ENCODE results near the gene ELN.

DNA sequence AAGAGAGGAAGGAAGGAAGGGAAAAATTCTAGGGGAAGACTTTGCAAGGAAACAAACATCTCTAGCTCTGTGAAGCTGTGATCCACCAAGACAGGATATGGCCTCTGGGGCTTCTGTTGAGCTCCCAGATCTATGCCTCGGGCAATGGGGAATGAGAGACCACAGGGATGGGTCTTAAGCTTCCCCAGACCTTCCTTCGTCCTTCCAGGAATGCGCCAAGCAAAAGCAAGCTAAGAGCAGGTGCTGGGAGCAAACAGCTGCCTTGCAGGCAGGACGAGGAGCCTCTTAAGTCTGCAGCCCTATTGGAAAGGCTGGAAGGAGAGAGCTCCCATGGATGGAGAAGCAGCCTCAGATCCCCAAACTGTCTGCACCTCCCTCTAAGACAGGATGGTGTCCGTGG, 21.9 kb upstream of the ELN start:
- TF ChIP-seq, protein P1, sequence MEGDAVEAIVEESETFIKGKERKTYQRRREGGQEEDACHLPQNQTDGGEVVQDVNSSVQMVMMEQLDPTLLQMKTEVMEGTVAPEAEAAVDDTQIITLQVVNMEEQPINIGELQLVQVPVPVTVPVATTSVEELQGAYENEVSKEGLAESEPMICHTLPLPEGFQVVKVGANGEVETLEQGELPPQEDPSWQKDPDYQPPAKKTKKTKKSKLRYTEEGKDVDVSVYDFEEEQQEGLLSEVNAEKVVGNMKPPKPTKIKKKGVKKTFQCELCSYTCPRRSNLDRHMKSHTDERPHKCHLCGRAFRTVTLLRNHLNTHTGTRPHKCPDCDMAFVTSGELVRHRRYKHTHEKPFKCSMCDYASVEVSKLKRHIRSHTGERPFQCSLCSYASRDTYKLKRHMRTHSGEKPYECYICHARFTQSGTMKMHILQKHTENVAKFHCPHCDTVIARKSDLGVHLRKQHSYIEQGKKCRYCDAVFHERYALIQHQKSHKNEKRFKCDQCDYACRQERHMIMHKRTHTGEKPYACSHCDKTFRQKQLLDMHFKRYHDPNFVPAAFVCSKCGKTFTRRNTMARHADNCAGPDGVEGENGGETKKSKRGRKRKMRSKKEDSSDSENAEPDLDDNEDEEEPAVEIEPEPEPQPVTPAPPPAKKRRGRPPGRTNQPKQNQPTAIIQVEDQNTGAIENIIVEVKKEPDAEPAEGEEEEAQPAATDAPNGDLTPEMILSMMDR (conservative IDR thresholded peaks at IDR 0.05 in 1 of 2, IDR thresholded peaks at IDR 0.05 in 1 of 2; ENCODE audit: low read depth in 1 of 2, low read length in 2 of 2): no peak
- no peak for TF ChIP-seq EZH2 (IDR thresholded peaks at IDR 0.05; ENCODE audit: low read length, missing control alignments)

All from fibroblast of lung (primary cell).